Natural killer cell (primary cell): ENCODE results near the gene NOP56. TPM values are rescaled to one million over a fixed set of nuclear protein-coding genes. Genes with fewer than 3 reads are reported as not detected.

Experiments used
- ATAC-seq, 3 donors: fragments of 150-1000 bp in 2 of 3; fragments of 200-7000 bp in 1 of 3; cut with Tn5 transposase; 1 replicate in 1 of 3; 2 replicates in 2 of 3; pipeline ENCODE4 v1.10.0; 2021; ENCODE audit warnings: mild to moderate bottlenecking in 2 of 3, moderate library complexity in 2 of 3
- DNase-seq, 2 donors: peaks; one replicate each; pipeline versions ENCODE4 v3.0.0 to v3.0.0-alpha.2; 2013 to 2021; ENCODE audit warnings: mixed read lengths in 1 of 2
- H3K27ac ChIP-seq: one replicate; pipeline ENCODE4 v1.5.1; 2013; ENCODE audit warnings: mild to moderate bottlenecking, low read length
- H3K27me3 ChIP-seq: one replicate; pipeline ENCODE4 v1.6.1; 2013; ENCODE audit warnings: low read length; ENCODE audit not compliant: control insufficient read depth, insufficient read depth
- H3K36me3 ChIP-seq: one replicate; pipeline ENCODE4 v1.6.1; 2013; ENCODE audit warnings: low read length; ENCODE audit not compliant: control insufficient read depth, insufficient read depth
- H3K4me1 ChIP-seq: one replicate; pipeline ENCODE4 v1.6.1; 2013; ENCODE audit warnings: low read length; ENCODE audit not compliant: control insufficient read depth, insufficient read depth
- H3K4me3 ChIP-seq: one replicate; pipeline ENCODE4 v1.5.1; 2013; ENCODE audit warnings: low read length
- H3K9me3 ChIP-seq: one replicate; pipeline ENCODE4 v1.6.1; 2013; ENCODE audit warnings: low read length; ENCODE audit not compliant: control insufficient read depth, insufficient read depth
- H3K27ac Mint-ChIP-seq, 2 donors: one replicate each; pipeline ENCODE4 v1.8.0; 2022; ENCODE audit warnings: mild to moderate bottlenecking in 2 of 2, mixed read lengths in 2 of 2, moderate library complexity in 1 of 2
- H3K27me3 Mint-ChIP-seq, 2 donors: one replicate each; pipeline ENCODE4 v1.8.0; 2022; ENCODE audit warnings: low read depth in 2 of 2, mixed read lengths in 2 of 2
- H3K36me3 Mint-ChIP-seq: one replicate; pipeline ENCODE4 v1.8.0; 2022; ENCODE audit warnings: mixed read lengths
- H3K4me1 Mint-ChIP-seq, 2 donors: one replicate each; pipeline ENCODE4 v1.8.0; 2022; ENCODE audit warnings: mixed read lengths in 2 of 2
- H3K4me3 Mint-ChIP-seq: one replicate; pipeline ENCODE4 v1.8.0; 2022; ENCODE audit warnings: mild to moderate bottlenecking, moderate library complexity, mixed read lengths
- H3K9me3 Mint-ChIP-seq, 2 donors: one replicate each; pipeline ENCODE4 v1.8.0; 2022; ENCODE audit warnings: mixed read lengths in 2 of 2
- CTCF ChIP-seq: fragments of 200-600 bp; IDR thresholded peaks from one replicate; pipeline ENCODE4 v1.8.0; 2022; ENCODE audit warnings: antibody characterized with exemption
- WGBS: methylation state at CpG from one replicate; pipeline ENCODE4 v1.1.7; 2013; ENCODE audit warnings: missing lambda C conversion rate; ENCODE audit not compliant: insufficient coverage; 5-methylcytosine and 5-hydroxymethylcytosine counted together
- intact Hi-C: fragments of 100-400 bp; cut with micrococcal nuclease; formaldehyde crosslinking; loops from one replicate; pipeline ENCODE4 v1.14.2; 2022
- total RNA-seq, 4 donors: library from RNA; stranded (reverse); fragments of 120-200 nt in 1 of 4; gene quantifications; one replicate each; pipeline versions ENCODE4 v1.2.3 to v1.2.4, GENCODE V29; 2013 to 2022

Gene NOP56
- total RNA-seq, 3 donors from 2014 or later (not counting 1 experiment from before 2014, with no cell fraction given), result 169 to 216 (median 214) TPM

DNA sequence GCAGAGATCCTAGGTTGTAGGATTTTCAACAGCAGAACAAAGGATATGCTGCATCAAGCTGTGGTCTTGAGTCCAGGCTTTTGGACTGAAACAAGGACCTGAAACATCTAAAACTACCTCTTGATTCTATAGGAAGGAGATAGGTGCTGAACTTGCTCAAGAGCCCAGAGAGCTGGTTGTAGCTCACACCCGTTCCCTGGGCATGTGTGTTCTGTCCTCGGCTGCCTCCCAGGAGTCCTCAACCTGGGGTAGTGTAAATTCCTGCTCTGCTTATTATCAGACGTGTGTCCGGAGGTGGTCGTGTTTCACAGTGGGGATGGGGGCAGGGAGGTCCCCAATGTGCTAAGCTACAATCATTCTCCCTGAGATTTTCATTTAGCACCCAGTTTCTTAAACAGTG is 4.8 kb downstream of the NOP56 start:
- Mint-ChIP-seq H3K4me1 (peaks cover 23 to 28% of the 10 kb centered on the region in 2 donors), H3K4me3 (no peak overlapping the region), H3K27ac (peak overlapping the region in 1 of 2 donors; percentile 10), H3K27me3 (no peaks in the 10 kb centered on the region), H3K9me3 (no peaks in the 10 kb centered on the region), H3K36me3 (peaks cover 27% of the 10 kb centered on the region)
- intact Hi-C loops, result no loop called here
- ATAC-seq (no peak), DNase-seq (no peak)
- Histone ChIP-seq H3K9me3 (no peaks in the 10 kb centered on the region), H3K36me3 (peaks cover 78% of the 10 kb centered on the region), H3K27me3 (no peaks in the 10 kb centered on the region), H3K4me1 (peaks cover 20% of the 10 kb centered on the region), H3K4me3 (no peak overlapping the region), H3K27ac (no peak overlapping the region)
- TF ChIP-seq CTCF, result no peak
- 85% methylated on average over 5 of the region's 5 CpGs for WGBS

DNA sequence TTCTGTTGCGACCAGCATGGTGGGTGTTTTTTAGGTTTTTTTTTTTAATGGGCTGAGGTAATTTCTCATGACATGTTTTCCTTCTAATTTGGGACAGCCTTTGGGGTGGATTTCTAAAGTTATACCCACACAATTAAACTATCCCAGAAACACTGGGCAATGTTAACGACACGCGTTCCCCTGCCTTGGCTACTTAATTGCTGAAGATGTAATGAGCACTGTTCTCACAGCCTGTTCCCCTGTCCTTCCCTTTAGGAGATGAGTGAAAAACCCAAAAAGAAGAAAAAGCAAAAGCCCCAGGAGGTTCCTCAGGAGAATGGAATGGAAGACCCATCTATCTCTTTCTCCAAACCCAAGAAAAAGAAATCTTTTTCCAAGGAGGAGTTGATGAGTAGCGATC is 5.2 kb downstream of the NOP56 start:
- no peak overlapping the region for H3K4me3 Mint-ChIP-seq
- no peak overlapping the region for H3K4me3 ChIP-seq
- WGBS, result 94% methylated on average over 5 of the region's 5 CpGs
- H3K9me3 ChIP-seq, result no peaks in the 10 kb centered on the region
- H3K9me3 Mint-ChIP-seq, result no peaks in the 10 kb centered on the region
- no peaks in the 10 kb centered on the region for H3K27me3 ChIP-seq
- no peak overlapping the region for H3K27ac ChIP-seq
- no peaks in the 10 kb centered on the region for H3K27me3 Mint-ChIP-seq
- TF ChIP-seq CTCF, result no peak
- intact Hi-C loops, result no loop called here
- ATAC-seq (no peak), DNase-seq (no peak)
- H3K36me3 ChIP-seq, result peaks cover 80% of the 10 kb centered on the region
- H3K27ac Mint-ChIP-seq, result no peak overlapping the region
- peaks cover 23 to 28% of the 10 kb centered on the region in 2 donors for H3K4me1 Mint-ChIP-seq
- peaks cover 20% of the 10 kb centered on the region for H3K4me1 ChIP-seq
- peaks cover 27% of the 10 kb centered on the region for H3K36me3 Mint-ChIP-seq

- Mint-ChIP-seq H3K9me3 (no peaks in the 10 kb centered on the region), H3K27ac (peak overlapping the region in 1 of 2 donors; percentile 47), H3K4me3 (no peak overlapping the region), H3K36me3 (peaks cover 27% of the 10 kb centered on the region), H3K4me1 (peaks cover 27 to 36% of the 10 kb centered on the region in 2 donors), H3K27me3 (no peaks in the 10 kb centered on the region)
- no peak for TF ChIP-seq CTCF
- H3K4me1 ChIP-seq, result peaks cover 17% of the 10 kb centered on the region
- intact Hi-C loops, result no loop called here
- 85% methylated on average over 13 of the region's 13 CpGs for WGBS
- H3K36me3 ChIP-seq, result peaks cover 80% of the 10 kb centered on the region
- ATAC-seq (peak in 1 of 3 donors; percentile 20), DNase-seq (no peak)
- H3K4me3 ChIP-seq, result no peak overlapping the region
- no peak overlapping the region for H3K27ac ChIP-seq
- H3K27me3 ChIP-seq, result no peaks in the 10 kb centered on the region
- no peaks in the 10 kb centered on the region for H3K9me3 ChIP-seq
These were observed 6.3 kb downstream of the NOP56 start for GRCh38 chr20:2658414-2659354.
